HFFc6 (cell line): Measurements from ENCODE around the gene RGS7. TPM values are rescaled to one million over a fixed set of nuclear protein-coding genes. Genes with fewer than 3 reads are reported as not detected.

ENCODE experiments used
- DNase-seq: peaks from one replicate; pipeline ENCODE4 v3.0.0-alpha.2; 2018
- H3K27ac Mint-ChIP-seq: 2 replicates; pipeline ENCODE4 v1.8.0; 2020; ENCODE audit warnings: mild to moderate bottlenecking, mixed read lengths
- H3K27me3 Mint-ChIP-seq: 2 replicates; pipeline ENCODE4 v1.8.0; 2021; ENCODE audit warnings: mild to moderate bottlenecking, moderate library complexity, mixed read lengths; ENCODE audit not compliant: insufficient read depth
- H3K36me3 Mint-ChIP-seq: 2 replicates; pipeline ENCODE4 v1.8.0; 2021; ENCODE audit warnings: low read depth, mixed read lengths
- H3K4me1 Mint-ChIP-seq: 2 replicates; pipeline ENCODE4 v1.8.0; 2020; ENCODE audit warnings: low read depth, mixed read lengths
- H3K4me3 Mint-ChIP-seq: 2 replicates; pipeline ENCODE4 v1.8.0; 2020; ENCODE audit warnings: mild to moderate bottlenecking, moderate library complexity, mixed read lengths
- H3K9me3 Mint-ChIP-seq: 2 replicates; pipeline ENCODE4 v1.8.0; 2020; ENCODE audit warnings: mild to moderate bottlenecking, mixed read lengths
- total RNA-seq, 6 experiments: library from RNA; stranded (reverse); fragmentation: NEBNext Ultra II Directional; extraction: Animal tissue kit (Norgen Biotek cat#: 25700); gene quantifications; 2 replicates in 1 of 6; 3 replicates in 5 of 6; pipeline ENCODE4 v1.2.3, GENCODE V29; 2021
- TF ChIP-seq, protein P1 (sequence below): fragments of 200-600 bp; sonication (generic); IDR thresholded peaks from 2 replicates; pipeline ENCODE4 v1.5.0; 2021; ENCODE audit warnings: antibody characterized with exemption, mild to moderate bottlenecking

RGS7 gene
- total RNA-seq, 6 experiments from 2014 or later, result 1.5 to 2.4 (median 2.1) TPM

DNA sequence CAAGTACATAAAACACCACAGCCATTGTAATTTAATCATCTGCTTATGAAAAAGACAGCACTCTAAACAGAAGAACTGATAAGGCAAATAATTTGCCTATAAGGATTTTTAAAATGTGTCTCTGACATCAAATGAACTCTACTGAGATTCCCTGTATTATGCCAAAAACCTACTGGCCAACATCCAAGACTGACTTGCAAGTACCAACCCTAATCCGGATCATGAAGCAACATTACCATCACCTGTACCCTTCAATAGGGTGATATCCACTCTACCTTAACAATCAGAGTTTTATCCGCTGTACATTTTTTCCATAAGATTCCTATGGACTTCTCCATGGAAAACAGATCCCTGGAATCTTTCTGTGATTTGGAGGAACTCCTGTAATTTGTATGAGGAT, 4.6 kb downstream of the RGS7 start:
- H3K36me3 Mint-ChIP-seq, result no peaks in the 10 kb centered on the region
- no peak for DNase-seq
- peaks cover 3% of the 10 kb centered on the region for H3K27me3 Mint-ChIP-seq
- H3K27ac Mint-ChIP-seq, result no peak overlapping the region
- TF ChIP-seq, protein P1, sequence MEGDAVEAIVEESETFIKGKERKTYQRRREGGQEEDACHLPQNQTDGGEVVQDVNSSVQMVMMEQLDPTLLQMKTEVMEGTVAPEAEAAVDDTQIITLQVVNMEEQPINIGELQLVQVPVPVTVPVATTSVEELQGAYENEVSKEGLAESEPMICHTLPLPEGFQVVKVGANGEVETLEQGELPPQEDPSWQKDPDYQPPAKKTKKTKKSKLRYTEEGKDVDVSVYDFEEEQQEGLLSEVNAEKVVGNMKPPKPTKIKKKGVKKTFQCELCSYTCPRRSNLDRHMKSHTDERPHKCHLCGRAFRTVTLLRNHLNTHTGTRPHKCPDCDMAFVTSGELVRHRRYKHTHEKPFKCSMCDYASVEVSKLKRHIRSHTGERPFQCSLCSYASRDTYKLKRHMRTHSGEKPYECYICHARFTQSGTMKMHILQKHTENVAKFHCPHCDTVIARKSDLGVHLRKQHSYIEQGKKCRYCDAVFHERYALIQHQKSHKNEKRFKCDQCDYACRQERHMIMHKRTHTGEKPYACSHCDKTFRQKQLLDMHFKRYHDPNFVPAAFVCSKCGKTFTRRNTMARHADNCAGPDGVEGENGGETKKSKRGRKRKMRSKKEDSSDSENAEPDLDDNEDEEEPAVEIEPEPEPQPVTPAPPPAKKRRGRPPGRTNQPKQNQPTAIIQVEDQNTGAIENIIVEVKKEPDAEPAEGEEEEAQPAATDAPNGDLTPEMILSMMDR, result no peak
- H3K4me1 Mint-ChIP-seq, result 0 out of 2 replicates have a peak, but pooled peaks cover 5% of the 10 kb centered on the region
- H3K4me3 Mint-ChIP-seq, result no peak overlapping the region
- H3K9me3 Mint-ChIP-seq, result no peaks in the 10 kb centered on the region

DNA sequence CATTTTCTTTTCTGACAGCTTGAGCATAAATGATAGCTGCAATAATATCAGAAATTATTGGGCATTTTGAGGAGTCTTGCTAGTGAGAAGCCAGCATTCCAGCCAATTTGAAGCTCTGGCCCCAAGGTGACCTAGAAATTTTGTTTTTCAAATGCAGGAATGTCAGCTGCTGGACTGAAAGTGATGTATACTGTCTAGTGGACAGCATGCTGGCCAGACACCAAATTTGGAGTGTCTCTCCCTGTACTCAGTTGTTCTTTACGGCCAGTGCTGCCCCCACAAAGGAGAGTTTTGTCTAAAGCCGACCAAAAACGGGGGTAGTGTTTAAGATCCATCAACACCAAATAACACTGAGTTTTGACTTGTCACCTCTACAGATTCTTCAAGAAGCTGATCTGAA, 5.2 kb downstream of the RGS7 start:
- no peak overlapping the region for H3K27ac Mint-ChIP-seq
- DNase-seq, result no peak
- TF ChIP-seq, protein P1, result no peak
- H3K9me3 Mint-ChIP-seq, result no peaks in the 10 kb centered on the region
- 0 out of 2 replicates have a peak, but pooled peaks cover 5% of the 10 kb centered on the region for H3K4me1 Mint-ChIP-seq
- no peak overlapping the region for H3K4me3 Mint-ChIP-seq
- no peaks in the 10 kb centered on the region for H3K36me3 Mint-ChIP-seq
- peaks cover 3% of the 10 kb centered on the region for H3K27me3 Mint-ChIP-seq

DNA sequence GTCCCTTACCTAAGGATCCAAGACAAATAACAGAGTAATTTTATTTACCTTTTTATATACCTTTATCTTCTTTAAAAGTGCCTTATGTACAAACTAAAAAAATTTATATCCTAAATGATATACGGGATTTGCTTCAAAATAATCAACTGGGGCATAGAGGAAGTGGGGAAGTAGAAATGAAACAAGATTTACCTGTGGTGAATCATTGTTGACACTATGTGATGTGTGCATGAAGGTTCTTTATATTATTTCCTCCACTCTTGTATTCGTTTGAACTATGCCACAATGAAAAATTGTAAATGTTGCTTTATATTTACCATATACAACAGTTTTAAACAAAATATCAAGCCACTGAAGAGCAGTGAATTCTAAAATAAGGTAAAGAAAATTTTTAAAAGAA, 13.0 kb downstream of the RGS7 start:
- H3K36me3 Mint-ChIP-seq, result no peaks in the 10 kb centered on the region
- no peak for DNase-seq
- TF ChIP-seq, protein P1, result no peak
- H3K27me3 Mint-ChIP-seq, result peaks cover 7% of the 10 kb centered on the region
- H3K4me1 Mint-ChIP-seq, result no peaks in the 10 kb centered on the region
- no peak overlapping the region for H3K27ac Mint-ChIP-seq
- H3K9me3 Mint-ChIP-seq, result no peaks in the 10 kb centered on the region
- H3K4me3 Mint-ChIP-seq, result no peak overlapping the region

DNA sequence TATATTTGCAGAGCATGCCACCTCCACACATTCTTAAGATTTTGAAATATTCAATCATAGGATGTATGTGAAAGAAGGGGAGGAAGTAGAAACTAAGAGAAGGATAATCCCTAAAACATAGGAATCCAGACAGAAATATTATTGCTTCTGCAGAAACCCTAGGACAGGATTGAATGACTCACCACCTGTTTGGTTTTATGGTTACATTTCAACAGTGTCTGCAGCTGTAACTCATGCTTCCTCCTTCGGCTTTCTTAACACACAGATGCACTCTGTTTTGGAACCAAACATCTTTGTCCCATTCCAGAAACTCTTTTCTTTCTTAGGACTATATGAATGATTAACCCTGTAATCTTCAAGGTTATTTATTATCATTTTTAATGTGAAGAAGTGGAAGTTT, 20.7 kb downstream of the RGS7 start:
- H3K4me3 Mint-ChIP-seq, result no peak overlapping the region

DNA sequence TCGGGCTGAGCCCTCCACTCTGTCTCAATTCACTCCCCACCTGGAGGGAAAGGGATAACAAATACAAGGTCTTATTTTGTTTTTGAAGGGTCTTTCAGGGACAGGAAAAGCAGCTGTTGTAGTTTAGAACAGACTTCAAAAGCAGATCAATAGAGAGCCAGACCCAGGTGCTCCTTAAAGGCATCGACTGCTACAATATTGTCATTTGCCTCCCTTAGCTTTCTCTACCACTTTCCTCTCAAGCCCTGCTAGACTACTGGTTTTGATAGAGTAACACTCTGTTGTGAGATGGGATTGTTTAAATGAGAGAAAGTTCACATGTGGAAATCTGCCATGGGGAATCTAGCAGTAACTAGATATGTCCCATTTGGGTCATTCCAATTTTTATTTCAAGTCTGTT, 24.0 kb downstream of the RGS7 start:
- Mint-ChIP-seq H3K4me3 (no peak overlapping the region), H3K27ac (no peak overlapping the region), H3K36me3 (no peaks in the 10 kb centered on the region), H3K27me3 (peaks cover 7% of the 10 kb centered on the region), H3K9me3 (no peaks in the 10 kb centered on the region), H3K4me1 (no peaks in the 10 kb centered on the region)
- TF ChIP-seq, protein P1, result no peak
- no peak for DNase-seq

More for the DNA sequence above, 20.7 kb downstream of the RGS7 start:
- peak; percentile 2 for DNase-seq
- no peaks in the 10 kb centered on the region for H3K36me3 Mint-ChIP-seq
- H3K9me3 Mint-ChIP-seq, result no peaks in the 10 kb centered on the region
- no peak overlapping the region for H3K27ac Mint-ChIP-seq
- TF ChIP-seq, protein P1, result no peak
- peaks cover 7% of the 10 kb centered on the region for H3K27me3 Mint-ChIP-seq
- H3K4me1 Mint-ChIP-seq, result no peaks in the 10 kb centered on the region

DNA sequence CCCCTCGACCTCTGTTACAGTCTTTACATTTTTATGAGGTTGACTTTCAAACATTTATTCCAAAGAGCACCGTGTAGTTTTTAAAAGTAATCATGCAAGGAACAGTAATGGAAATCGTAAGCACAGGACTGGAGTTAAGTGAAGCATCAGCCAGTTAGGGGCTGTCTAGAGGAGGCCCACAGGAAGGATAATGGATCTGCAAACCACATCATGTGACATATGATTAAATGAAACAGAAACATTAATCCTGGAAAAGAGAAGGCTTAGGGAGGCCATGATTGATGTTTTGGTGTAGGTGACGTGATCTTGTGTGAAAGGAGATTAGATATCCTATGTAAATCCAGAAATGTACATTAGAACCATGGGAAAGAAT, 25.0 kb downstream of the RGS7 start:
- H3K36me3 Mint-ChIP-seq, result no peaks in the 10 kb centered on the region
- H3K27ac Mint-ChIP-seq, result no peak overlapping the region
- H3K4me3 Mint-ChIP-seq, result no peak overlapping the region

More for the DNA sequence above, 25.0 kb downstream of the RGS7 start:
- DNase-seq, result no peak
- TF ChIP-seq, protein P1, result no peak
- H3K4me1 Mint-ChIP-seq, result no peaks in the 10 kb centered on the region
- peaks cover 5% of the 10 kb centered on the region for H3K27me3 Mint-ChIP-seq
- no peaks in the 10 kb centered on the region for H3K9me3 Mint-ChIP-seq
